NCI-H146 treated with DMSO at 0.1 percent for 48 hours (cell line): Measurements from ENCODE around the gene FBXL7.

ENCODE experiments used
- DNase-seq: peaks from one replicate; lab custom pipeline; 2025; ENCODE audit not compliant: unreplicated experiment; lab: John Stamatoyannopoulos, UW

The FBXL7 gene

GRCh38 chr5:15499528-15500324 is at the start of gene FBXL7:
Gene FBXL7 (plus strand): TSS chr5:15500180.
- peak; percentile 9 for DNase-seq

GRCh38 chr5:15450473-15450872 is 49.5 kb upstream of the FBXL7 start:
- no peak for DNase-seq

DNA sequence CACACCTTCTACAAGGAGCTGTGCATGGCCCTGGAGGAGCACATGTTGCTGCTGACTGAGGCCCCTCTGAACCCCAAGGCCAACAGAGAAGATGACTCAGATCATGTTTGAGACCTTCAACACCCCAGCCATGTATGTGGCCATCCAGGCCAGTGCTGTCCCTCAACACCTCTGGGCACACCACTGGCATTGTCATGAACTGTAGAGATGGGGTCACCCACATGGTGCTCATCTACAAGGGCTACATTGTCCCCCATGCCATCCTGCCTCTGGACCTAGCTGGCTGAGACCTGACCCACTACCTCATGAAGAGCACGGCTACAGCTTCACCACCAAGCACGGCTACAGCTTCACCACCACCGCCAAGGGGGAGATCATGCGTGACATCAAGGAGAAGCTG is 49.0 kb upstream of the FBXL7 start:
- no peak for DNase-seq

GRCh38 chr5:15452030-15452429 is 48.0 kb upstream of the FBXL7 start:
- DNase-seq, result no peak

GRCh38 chr5:15452781-15453180 is 47.2 kb upstream of the FBXL7 start:
- no peak for DNase-seq

GRCh38 chr5:15459200-15459599 is 40.8 kb upstream of the FBXL7 start:
- no peak for DNase-seq

DNA sequence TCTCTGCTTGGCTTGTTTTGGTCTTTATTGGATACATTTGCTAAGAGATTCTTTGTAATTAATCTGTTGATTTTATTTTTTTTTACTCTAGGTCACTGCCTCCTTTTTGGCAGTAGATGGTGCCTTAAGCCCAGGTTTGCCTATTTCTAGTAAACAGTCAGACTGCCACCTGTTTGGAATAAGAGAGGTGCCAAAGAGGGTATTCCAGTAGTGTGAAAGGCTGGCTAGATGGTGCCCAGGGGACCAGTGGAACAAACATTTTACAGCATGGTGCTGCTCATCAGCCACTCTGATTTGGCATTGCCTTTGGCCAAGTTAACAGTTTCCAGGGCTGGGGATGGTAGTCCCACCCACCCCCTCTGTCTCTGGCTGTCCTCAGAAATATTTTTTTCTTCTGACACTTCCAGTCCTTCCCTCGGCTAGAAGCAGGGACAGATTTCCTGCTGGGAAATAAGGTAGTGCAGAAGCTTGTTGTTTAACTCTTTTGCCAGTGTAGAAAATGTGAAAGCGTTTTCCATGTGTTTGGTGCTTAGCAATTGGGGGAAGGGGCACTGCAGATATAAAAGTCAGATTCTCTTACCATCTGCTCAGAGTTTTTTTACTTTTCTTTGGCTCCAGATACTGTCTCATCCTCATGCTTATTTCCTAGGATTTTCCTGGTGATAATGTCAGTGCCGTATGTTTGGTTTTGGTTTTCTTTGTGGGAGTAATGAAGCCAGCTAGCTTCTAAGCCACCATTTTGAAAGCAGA is 36.6 kb upstream of the FBXL7 start:
- DNase-seq, result no peak

DNA sequence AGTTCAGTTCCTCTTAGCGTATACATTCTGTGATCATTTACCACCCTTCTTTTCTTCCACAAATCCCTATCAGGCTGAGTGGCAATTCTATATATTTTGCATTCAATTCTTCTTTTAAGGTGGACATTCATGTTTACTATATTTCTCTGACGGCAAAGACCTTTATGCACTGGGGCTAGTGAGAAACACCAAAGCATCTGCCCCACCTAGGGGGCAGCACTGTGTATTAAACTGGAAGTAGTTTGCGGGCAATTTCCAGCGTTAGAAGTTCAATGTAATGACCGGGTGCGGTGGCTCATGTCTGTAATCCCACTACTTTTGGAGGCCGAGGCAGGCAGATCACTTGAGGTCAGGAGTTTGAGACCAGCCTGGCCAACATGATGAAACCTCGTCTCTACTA is 27.9 kb upstream of the FBXL7 start:
- no peak for DNase-seq

- DNase-seq, result no peak
Observed at GRCh38 chr5:15474143-15474719, 25.7 kb upstream of the FBXL7 start.

GRCh38 chr5:15475367-15475766 is 24.6 kb upstream of the FBXL7 start:
- DNase-seq, result no peak

DNA sequence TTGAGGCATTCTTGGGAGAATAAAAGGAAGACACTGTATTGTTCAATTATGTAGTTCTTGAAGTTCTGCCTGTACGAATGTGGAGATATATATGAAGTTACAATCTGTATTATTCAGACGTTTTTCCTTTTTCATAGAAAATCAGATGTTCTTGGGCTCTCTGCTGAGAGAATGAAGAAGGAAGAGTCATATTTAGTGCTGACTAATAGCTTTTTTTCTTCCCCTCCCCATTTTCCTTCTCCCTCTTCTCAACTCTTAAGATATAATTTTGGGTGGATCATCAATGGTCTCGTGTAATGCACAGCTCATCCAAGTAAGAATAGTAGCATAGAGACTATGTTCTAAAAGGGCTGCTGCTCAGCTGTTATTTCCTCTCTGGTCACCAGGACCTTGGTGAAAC is 23.0 kb upstream of the FBXL7 start:
- DNase-seq, result no peak

DNA sequence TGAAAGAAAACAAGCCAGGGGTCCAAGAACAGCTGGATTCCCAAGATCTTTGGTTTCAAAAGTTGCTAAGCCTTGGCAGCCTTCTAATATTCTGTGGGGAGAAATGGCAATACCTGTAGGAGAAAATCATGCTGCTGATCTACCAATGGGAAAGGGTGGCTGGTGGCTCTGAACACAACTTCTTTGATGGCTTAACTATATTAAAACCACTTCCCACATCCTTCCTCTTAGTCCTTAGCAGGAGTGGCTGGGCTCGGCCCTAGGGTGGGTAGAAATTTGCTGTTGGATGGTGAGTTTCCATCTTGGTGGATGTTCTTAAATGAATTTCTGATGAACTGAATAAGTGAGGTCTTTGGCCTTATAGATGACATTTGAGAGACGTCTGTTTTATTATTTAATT is 19.5 kb upstream of the FBXL7 start:
- no peak for DNase-seq

DNA sequence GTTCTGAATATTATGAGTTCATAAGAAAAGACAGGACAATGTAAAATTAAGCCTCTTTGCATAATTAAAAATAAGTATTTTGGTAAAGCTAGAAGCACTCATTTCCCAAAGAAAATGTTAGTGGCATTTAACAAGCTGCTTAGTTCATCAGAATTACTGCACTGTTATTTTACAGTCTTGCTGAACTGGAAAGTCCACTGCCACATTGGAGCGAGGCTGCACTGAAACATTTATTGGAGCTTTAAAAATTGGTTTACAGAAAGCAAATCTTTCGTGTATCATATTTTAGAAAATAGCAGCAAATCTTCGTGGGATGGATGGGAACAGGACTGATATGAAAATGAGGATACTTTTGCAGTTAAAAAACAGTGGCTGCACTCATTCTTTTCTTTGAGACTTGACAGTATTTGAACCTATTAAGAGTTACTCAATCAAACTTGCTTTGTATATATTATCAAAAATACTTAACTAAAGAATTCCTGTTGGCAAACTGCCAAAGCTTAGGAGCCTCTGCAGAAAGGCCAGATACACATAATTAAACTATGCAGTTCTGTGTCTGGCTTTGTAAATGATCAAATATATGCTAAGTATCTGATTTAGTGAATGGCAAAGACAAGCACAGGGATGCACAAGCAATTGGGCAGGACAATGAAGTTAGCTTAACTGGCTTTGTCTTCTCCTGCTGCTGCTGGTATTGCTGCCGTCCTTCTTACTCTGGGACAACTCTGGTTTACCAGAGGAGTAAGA is 16.5 kb upstream of the FBXL7 start:
- no peak for DNase-seq

- no peak for DNase-seq
Observed at GRCh38 chr5:15487228-15487627, 12.8 kb upstream of the FBXL7 start.

GRCh38 chr5:15489571-15490235 is 10.3 kb upstream of the FBXL7 start:
- no peak for DNase-seq

DNA sequence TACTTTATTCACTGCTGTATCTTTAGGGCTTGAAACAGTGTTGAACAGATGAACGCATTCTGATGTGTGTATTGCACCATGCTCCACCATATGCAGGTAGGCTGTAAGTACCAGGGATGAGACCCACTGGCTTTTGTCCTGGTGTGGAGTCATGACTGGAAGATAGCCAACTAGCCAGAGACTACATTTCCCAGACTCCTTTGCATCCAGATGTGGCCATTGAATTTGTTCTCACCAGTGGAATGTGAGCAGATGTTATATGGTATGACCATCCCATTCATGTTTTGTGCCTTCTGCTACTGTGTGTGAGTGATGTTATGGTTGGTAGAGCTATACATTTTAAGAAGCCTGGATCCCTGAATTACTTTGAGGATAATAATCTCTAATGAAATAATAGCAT is 7.4 kb upstream of the FBXL7 start:
- DNase-seq, result no peak

DNA sequence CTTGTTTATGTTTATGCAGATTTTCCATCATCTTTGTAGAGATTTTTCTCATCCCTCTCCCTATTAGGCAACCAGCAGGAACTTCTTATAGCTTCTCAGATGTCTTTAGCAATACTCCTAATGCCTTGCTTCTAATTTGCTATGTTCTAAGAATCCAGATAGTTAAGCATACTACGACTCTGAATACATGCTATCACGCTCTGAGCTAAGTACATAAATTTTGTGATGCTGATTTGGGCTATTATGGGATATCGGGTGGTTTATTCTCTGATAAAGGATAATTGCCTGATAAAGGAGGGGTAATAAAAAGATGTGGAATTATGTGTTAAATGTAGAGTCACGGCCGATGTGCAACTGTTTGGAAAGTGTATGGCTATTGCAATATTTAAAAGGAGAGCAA is 6.5 kb upstream of the FBXL7 start:
- no peak for DNase-seq

DNA sequence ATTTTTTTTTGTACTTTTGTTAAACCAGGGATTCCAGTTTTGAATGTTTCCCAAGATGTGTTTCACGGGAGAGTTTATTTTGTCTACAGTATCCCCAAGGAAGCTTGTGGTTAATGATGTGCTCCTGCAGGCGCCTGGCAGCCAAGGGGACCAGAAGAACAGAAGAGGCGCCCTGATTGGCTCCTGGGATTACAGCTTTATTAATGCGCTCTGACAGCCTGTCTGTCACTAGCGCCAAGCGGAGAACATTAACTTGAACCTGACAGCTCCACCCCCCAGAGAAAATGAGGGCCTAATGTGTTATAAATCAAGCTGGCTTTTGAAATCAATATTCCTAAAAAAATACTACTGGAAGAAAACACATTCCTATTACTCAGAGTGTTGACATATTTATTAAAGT is 5.0 kb upstream of the FBXL7 start:
- no peak for DNase-seq

- no peak for DNase-seq
Observed at GRCh38 chr5:15496886-15497285, 3.1 kb upstream of the FBXL7 start.

- DNase-seq, result no peak
Observed at GRCh38 chr5:15500325-15501001, 483 bp downstream of the FBXL7 start.
